ENCODE results near the gene MAD1L1.
"Not testable (repeated sequence)": the region's sequence is repeated elsewhere in the genome, so short reads cannot be mapped to it uniquely, and the experiment has no call there.

- not testable (repeated sequence) for TF ChIP-seq CTCF, POLR2A, EP300 (IDR thresholded peaks at IDR 0.05)
Measured at GRCh38 chr7:1876641-1877040, 356.1 kb downstream of the MAD1L1 start.
